HepG2 (cell line): Measurements from ENCODE around the gene UEVLD.

Experiments
- ETV6 ChIP-seq: sonication (generic); formaldehyde crosslinking; conservative IDR thresholded peaks from 2 replicates; pipeline ENCODE4 v1.4.0; 2020; ENCODE audit warnings: missing genetic modification reagents
- HOMEZ ChIP-seq: IDR thresholded peaks from 2 replicates; pipeline ENCODE4 v1.6.1; 2016; ENCODE audit warnings: low read depth
- JUNB ChIP-seq: sonication (generic); formaldehyde crosslinking; IDR thresholded peaks from 2 replicates; pipeline ENCODE4 v1.8.0; 2022; ENCODE audit warnings: missing genetic modification reagents, mild to moderate bottlenecking, borderline replicate concordance
- JUND ChIP-seq: sonication (generic); formaldehyde crosslinking; IDR thresholded peaks from 2 replicates; pipeline ENCODE4 v1.8.0; 2022; ENCODE audit warnings: mild to moderate bottlenecking, missing genetic modification reagents
- YY1 ChIP-seq: IDR thresholded peaks from 2 replicates; pipeline ENCODE4 v1.6.1; 2011; ENCODE audit warnings: low read length, low read depth, moderate library complexity, mild to moderate bottlenecking; ENCODE audit not compliant: insufficient read depth, insufficient replicate concordance
- ZEB1 ChIP-seq: IDR thresholded peaks from 2 replicates; pipeline ENCODE4 v1.6.1; 2012; ENCODE audit warnings: mild to moderate bottlenecking, low read depth, inconsistent platforms; ENCODE audit not compliant: insufficient replicate concordance
- ZFP37 ChIP-seq: sonication (generic); formaldehyde crosslinking; IDR thresholded peaks from 2 replicates; pipeline ENCODE4 v1.4.0; 2020; ENCODE audit warnings: missing genetic modification reagents, borderline replicate concordance
- ZFX ChIP-seq: sonication (generic); formaldehyde crosslinking; IDR thresholded peaks from 2 replicates; pipeline ENCODE4 v1.4.0; 2020; ENCODE audit warnings: mild to moderate bottlenecking, low read depth, missing genetic modification reagents, moderate library complexity
- ZNF138 ChIP-seq: sonication (generic); formaldehyde crosslinking; IDR thresholded peaks from 2 replicates; pipeline ENCODE4 v1.5.0; 2020; ENCODE audit warnings: mild to moderate bottlenecking, low read depth, missing genetic modification reagents
- ZNF652 ChIP-seq: IDR thresholded peaks from 2 replicates; pipeline ENCODE4 v1.6.1; 2016; ENCODE audit warnings: low read depth, borderline replicate concordance
- TF ChIP-seq, protein P1 (sequence below): sonication (generic); formaldehyde crosslinking; IDR thresholded peaks from 2 replicates; pipeline ENCODE4 v1.4.0; 2020; ENCODE audit warnings: missing genetic modification reagents
- TF ChIP-seq, protein P2 (sequence below): sonication (generic); formaldehyde crosslinking; IDR thresholded peaks from 2 replicates; pipeline ENCODE4 v1.4.0; 2020; ENCODE audit warnings: missing genetic modification reagents
- TF ChIP-seq, protein P3 (sequence below): sonication (generic); formaldehyde crosslinking; IDR thresholded peaks from 2 replicates; pipeline ENCODE4 v1.5.0; 2020; ENCODE audit warnings: mild to moderate bottlenecking, missing genetic modification reagents, moderate library complexity

GRCh38 chr11:18498039-18498438, 90.5 kb downstream of the UEVLD start:
- TF ChIP-seq ZNF652 (no peak), JUND (CRISPR knock-in tag) (no peak), HOMEZ (CRISPR knock-in tag) (no peak), ZNF138 (CRISPR knock-in tag) (no peak), ETV6 (CRISPR knock-in tag) (no peak), ZEB1 (no peak), YY1 (no peak), ZFX (CRISPR knock-in tag) (no peak), JUNB (no peak), ZFP37 (CRISPR knock-in tag) (no peak)
- TF ChIP-seq, protein P1, sequence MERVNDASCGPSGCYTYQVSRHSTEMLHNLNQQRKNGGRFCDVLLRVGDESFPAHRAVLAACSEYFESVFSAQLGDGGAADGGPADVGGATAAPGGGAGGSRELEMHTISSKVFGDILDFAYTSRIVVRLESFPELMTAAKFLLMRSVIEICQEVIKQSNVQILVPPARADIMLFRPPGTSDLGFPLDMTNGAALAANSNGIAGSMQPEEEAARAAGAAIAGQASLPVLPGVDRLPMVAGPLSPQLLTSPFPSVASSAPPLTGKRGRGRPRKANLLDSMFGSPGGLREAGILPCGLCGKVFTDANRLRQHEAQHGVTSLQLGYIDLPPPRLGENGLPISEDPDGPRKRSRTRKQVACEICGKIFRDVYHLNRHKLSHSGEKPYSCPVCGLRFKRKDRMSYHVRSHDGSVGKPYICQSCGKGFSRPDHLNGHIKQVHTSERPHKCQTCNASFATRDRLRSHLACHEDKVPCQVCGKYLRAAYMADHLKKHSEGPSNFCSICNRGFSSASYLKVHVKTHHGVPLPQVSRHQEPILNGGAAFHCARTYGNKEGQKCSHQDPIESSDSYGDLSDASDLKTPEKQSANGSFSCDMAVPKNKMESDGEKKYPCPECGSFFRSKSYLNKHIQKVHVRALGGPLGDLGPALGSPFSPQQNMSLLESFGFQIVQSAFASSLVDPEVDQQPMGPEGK (CRISPR knock-in tag) = no peak
- TF ChIP-seq, protein P2, sequence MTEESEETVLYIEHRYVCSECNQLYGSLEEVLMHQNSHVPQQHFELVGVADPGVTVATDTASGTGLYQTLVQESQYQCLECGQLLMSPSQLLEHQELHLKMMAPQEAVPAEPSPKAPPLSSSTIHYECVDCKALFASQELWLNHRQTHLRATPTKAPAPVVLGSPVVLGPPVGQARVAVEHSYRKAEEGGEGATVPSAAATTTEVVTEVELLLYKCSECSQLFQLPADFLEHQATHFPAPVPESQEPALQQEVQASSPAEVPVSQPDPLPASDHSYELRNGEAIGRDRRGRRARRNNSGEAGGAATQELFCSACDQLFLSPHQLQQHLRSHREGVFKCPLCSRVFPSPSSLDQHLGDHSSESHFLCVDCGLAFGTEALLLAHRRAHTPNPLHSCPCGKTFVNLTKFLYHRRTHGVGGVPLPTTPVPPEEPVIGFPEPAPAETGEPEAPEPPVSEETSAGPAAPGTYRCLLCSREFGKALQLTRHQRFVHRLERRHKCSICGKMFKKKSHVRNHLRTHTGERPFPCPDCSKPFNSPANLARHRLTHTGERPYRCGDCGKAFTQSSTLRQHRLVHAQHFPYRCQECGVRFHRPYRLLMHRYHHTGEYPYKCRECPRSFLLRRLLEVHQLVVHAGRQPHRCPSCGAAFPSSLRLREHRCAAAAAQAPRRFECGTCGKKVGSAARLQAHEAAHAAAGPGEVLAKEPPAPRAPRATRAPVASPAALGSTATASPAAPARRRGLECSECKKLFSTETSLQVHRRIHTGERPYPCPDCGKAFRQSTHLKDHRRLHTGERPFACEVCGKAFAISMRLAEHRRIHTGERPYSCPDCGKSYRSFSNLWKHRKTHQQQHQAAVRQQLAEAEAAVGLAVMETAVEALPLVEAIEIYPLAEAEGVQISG (CRISPR knock-in tag) = no peak
- TF ChIP-seq, protein P3, sequence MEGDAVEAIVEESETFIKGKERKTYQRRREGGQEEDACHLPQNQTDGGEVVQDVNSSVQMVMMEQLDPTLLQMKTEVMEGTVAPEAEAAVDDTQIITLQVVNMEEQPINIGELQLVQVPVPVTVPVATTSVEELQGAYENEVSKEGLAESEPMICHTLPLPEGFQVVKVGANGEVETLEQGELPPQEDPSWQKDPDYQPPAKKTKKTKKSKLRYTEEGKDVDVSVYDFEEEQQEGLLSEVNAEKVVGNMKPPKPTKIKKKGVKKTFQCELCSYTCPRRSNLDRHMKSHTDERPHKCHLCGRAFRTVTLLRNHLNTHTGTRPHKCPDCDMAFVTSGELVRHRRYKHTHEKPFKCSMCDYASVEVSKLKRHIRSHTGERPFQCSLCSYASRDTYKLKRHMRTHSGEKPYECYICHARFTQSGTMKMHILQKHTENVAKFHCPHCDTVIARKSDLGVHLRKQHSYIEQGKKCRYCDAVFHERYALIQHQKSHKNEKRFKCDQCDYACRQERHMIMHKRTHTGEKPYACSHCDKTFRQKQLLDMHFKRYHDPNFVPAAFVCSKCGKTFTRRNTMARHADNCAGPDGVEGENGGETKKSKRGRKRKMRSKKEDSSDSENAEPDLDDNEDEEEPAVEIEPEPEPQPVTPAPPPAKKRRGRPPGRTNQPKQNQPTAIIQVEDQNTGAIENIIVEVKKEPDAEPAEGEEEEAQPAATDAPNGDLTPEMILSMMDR = no peak
